ENCODE data around the gene KCTD13. TPM values are rescaled to one million over a fixed set of nuclear protein-coding genes. Genes with fewer than 3 reads are reported as not detected.

The KCTD13 gene, protein sequence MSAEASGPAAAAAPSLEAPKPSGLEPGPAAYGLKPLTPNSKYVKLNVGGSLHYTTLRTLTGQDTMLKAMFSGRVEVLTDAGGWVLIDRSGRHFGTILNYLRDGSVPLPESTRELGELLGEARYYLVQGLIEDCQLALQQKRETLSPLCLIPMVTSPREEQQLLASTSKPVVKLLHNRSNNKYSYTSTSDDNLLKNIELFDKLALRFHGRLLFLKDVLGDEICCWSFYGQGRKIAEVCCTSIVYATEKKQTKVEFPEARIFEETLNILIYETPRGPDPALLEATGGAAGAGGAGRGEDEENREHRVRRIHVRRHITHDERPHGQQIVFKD
- 10 to 100 TPM; 10.1 to 15.5 TPM for polyA plus RNA-seq

- peaks cover 4 to 5% of the 10 kb centered on the region in 2 donors for H3K36me3 ChIP-seq (ENCODE audit: control insufficient read depth in 2 of 2, insufficient read depth in 2 of 2, low read length in 1 of 2)
- peaks cover 0 to 6% of the 10 kb centered on the region in 2 donors for H3K4me1 ChIP-seq (ENCODE audit: control insufficient read depth in 2 of 2, insufficient read depth in 2 of 2, low read length in 1 of 2)
- H3K4me3 ChIP-seq (ENCODE audit: low read depth in 1 of 2, low read length in 2 of 2): peak within 1 kb of the TSS; percentile 98
- no peaks in the 10 kb centered on the region for H3K27me3 ChIP-seq (ENCODE audit: control insufficient read depth in 1 of 2, insufficient read depth in 2 of 2, low read length in 2 of 2)
- 0 to 1% methylated on average over 66 to 89 of the region's 89 CpGs for WGBS, 2 donors
- H3K9me3 ChIP-seq (ENCODE audit: control insufficient read depth in 2 of 2, insufficient read depth in 1 of 2, low read depth in 1 of 2, low read length in 1 of 2): no peaks in the 10 kb centered on the region
- peak within 1 kb of the TSS; percentile 84 to 87 for H3K27ac ChIP-seq (ENCODE audit: low read depth in 2 of 2, low read length in 1 of 2)
Observed at GRCh38 chr16:29925781-29926710, at the start of gene KCTD13. TSS of gene KCTD13 (minus strand) at chr16:29926226. CDS start at chr16:29926033, 193 bp downstream.

GRCh38 chr16:29975134-29975538 lies 49.1 kb upstream of the KCTD13 start:
- H3K36me3 ChIP-seq (ENCODE audit: control insufficient read depth in 2 of 2, insufficient read depth in 2 of 2, low read length in 1 of 2): peaks cover 17 to 21% of the 10 kb centered on the region in 2 donors
- no peaks in the 10 kb centered on the region for H3K27me3 ChIP-seq (ENCODE audit: control insufficient read depth in 1 of 2, insufficient read depth in 2 of 2, low read length in 2 of 2)
- WGBS, 2 donors: 52 to 55% methylated on average over 5 of the region's 5 CpGs
- H3K4me3 ChIP-seq (ENCODE audit: low read depth in 1 of 2, low read length in 2 of 2): peak overlapping the region; percentile 64 to 94
- peak overlapping the region in 1 of 2 donors; percentile 96 for H3K27ac ChIP-seq (ENCODE audit: low read depth in 2 of 2, low read length in 1 of 2)
- H3K4me1 ChIP-seq (ENCODE audit: control insufficient read depth in 2 of 2, insufficient read depth in 2 of 2, low read length in 1 of 2): peaks cover 10 to 16% of the 10 kb centered on the region in 2 donors
- no peaks in the 10 kb centered on the region for H3K9me3 ChIP-seq (ENCODE audit: control insufficient read depth in 2 of 2, insufficient read depth in 1 of 2, low read depth in 1 of 2, low read length in 1 of 2)

- peak overlapping the region; percentile 77 to 96 for H3K27ac ChIP-seq (ENCODE audit: low read depth in 2 of 2, low read length in 1 of 2)
- 2% methylated on average over 30 to 31 of the region's 31 CpGs for WGBS, 2 donors
- H3K36me3 ChIP-seq (ENCODE audit: control insufficient read depth in 2 of 2, insufficient read depth in 2 of 2, low read length in 1 of 2): peaks cover 14 to 19% of the 10 kb centered on the region in 2 donors
Observed at GRCh38 chr16:29974291-29975133, 48.5 kb upstream of the KCTD13 start.

DNA sequence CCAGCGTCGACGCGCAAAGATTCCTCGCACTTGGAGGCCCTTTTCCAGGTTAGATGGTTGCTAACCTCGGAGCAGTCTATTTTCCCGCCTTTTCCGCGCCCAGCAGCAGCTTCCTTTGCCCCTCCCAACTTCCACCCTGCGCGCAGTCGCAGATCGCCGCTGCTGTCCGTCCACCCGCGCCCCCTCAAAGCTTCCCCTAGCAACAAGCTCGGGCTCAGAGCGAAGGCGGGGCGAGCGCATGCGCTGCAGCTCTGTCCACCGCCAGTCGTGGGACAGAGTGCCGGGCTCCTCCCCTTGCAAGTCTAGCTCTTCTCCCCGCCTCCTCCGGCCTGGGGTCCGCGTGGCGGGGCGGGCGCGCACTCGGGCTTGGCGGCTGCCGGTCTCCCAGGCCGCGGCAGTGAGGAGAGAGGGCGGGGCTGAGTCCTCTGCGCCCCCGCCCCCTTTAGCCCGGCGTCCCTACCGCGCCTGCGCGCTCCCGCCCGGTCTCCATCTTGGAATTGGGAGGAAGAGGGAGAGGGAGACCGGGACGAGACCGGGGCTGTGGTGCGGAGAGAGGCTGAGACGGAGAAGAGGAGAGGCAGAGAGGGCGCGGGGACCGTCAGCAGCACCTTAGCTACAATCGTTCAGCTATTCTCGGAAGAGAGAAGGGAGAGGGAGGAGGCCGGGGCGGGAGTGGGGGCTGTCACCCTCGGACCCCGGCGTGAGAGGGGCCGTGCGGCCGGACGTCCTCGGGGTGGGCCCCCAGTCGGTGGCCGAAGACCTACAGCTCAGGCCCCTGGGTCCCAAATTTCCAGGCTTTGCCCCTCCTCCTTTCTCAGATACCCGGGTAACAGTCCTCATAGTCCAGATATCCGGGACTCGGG lies 47.6 kb upstream of the KCTD13 start, which contains the start of gene TAOK2:
Gene TAOK2 (plus strand): TSS at position 485 of the 863 bp plus-strand sequence. CDS start 3,905 bp downstream, outside the sequence.
- peak within 1 kb of the TSS; percentile 77 to 96 for H3K27ac ChIP-seq (ENCODE audit: low read depth in 2 of 2, low read length in 1 of 2)

More at GRCh38 chr16:29974291-29975133, 48.5 kb upstream of the KCTD13 start:
- Histone ChIP-seq H3K9me3 (ENCODE audit: control insufficient read depth in 2 of 2, insufficient read depth in 1 of 2, low read depth in 1 of 2, low read length in 1 of 2) (no peaks in the 10 kb centered on the region), H3K4me1 (ENCODE audit: control insufficient read depth in 2 of 2, insufficient read depth in 2 of 2, low read length in 1 of 2) (peaks cover 10 to 16% of the 10 kb centered on the region in 2 donors), H3K27me3 (ENCODE audit: control insufficient read depth in 1 of 2, insufficient read depth in 2 of 2, low read length in 2 of 2) (no peaks in the 10 kb centered on the region), H3K4me3 (ENCODE audit: low read depth in 1 of 2, low read length in 2 of 2) (peak overlapping the region; percentile 64 to 94)

DNA sequence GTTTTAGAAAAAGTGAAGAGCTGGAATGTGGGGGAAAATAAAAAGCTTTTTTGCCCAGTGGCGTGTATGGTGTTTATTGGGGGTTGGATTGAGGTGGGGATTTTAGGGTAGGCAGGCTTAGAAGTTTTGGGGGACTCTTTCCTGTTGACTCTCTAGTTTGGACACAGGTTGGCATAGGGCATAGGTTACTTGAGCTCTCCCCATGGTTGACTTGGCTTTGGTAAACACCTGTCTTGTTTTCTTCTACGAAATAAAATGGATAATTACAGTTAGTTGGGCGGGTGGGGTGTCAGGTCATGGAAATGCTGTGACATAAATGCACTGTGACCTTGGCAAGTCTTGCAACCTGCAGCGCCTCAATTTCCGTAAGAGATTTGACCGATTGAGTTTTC lies 47.0 kb upstream of the KCTD13 start:
- Histone ChIP-seq H3K9me3 (ENCODE audit: control insufficient read depth in 2 of 2, insufficient read depth in 1 of 2, low read depth in 1 of 2, low read length in 1 of 2) (no peaks in the 10 kb centered on the region), H3K27ac (ENCODE audit: low read depth in 2 of 2, low read length in 1 of 2) (peak overlapping the region in 1 of 2 donors; percentile 40), H3K36me3 (ENCODE audit: control insufficient read depth in 2 of 2, insufficient read depth in 2 of 2, low read length in 1 of 2) (peaks cover 5 to 8% of the 10 kb centered on the region in 2 donors), H3K4me3 (ENCODE audit: low read depth in 1 of 2, low read length in 2 of 2) (peak overlapping the region; percentile 64 to 94), H3K27me3 (ENCODE audit: control insufficient read depth in 1 of 2, insufficient read depth in 2 of 2, low read length in 2 of 2) (no peaks in the 10 kb centered on the region), H3K4me1 (ENCODE audit: control insufficient read depth in 2 of 2, insufficient read depth in 2 of 2, low read length in 1 of 2) (peaks cover 10 to 16% of the 10 kb centered on the region in 2 donors)
- WGBS, 2 donors: 61 to 76% methylated on average over 6 of the region's 6 CpGs

More for the DNA sequence above, 47.6 kb upstream of the KCTD13 start, which contains the start of gene TAOK2:
- Histone ChIP-seq H3K9me3 (ENCODE audit: control insufficient read depth in 2 of 2, insufficient read depth in 1 of 2, low read depth in 1 of 2, low read length in 1 of 2) (no peaks in the 10 kb centered on the region), H3K4me1 (ENCODE audit: control insufficient read depth in 2 of 2, insufficient read depth in 2 of 2, low read length in 1 of 2) (peaks cover 10 to 16% of the 10 kb centered on the region in 2 donors), H3K36me3 (ENCODE audit: control insufficient read depth in 2 of 2, insufficient read depth in 2 of 2, low read length in 1 of 2) (peaks cover 10 to 11% of the 10 kb centered on the region in 2 donors), H3K4me3 (ENCODE audit: low read depth in 1 of 2, low read length in 2 of 2) (peak within 1 kb of the TSS; percentile 64 to 94), H3K27me3 (ENCODE audit: control insufficient read depth in 1 of 2, insufficient read depth in 2 of 2, low read length in 2 of 2) (no peaks in the 10 kb centered on the region)
- WGBS, 2 donors: 4% methylated on average over 70 to 75 of the region's 75 CpGs

DNA sequence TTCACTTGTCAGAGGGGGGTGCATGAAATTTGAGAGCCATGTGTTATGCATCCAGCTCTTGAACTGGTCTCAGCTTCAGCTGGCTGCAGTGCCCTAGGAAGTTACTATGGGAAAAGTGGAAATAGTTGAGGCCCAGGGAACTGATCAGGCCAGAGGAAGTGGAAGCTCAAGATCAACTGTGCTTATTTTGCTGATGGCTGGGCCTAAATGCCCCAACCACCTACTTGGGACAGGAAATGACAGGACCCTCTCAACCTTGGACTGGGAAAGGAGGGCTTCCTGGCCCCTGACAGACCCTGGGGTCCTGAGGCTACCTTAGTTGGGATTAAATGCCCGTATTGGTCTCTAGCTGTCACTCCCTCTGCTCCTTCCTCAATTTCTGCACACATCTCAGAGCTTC lies 46.5 kb upstream of the KCTD13 start:
- Histone ChIP-seq H3K27ac (ENCODE audit: low read depth in 2 of 2, low read length in 1 of 2) (peak overlapping the region in 1 of 2 donors; percentile 31), H3K9me3 (ENCODE audit: control insufficient read depth in 2 of 2, insufficient read depth in 1 of 2, low read depth in 1 of 2, low read length in 1 of 2) (no peaks in the 10 kb centered on the region), H3K4me3 (ENCODE audit: low read depth in 1 of 2, low read length in 2 of 2) (no peak overlapping the region), H3K36me3 (ENCODE audit: control insufficient read depth in 2 of 2, insufficient read depth in 2 of 2, low read length in 1 of 2) (peaks cover 0 to 9% of the 10 kb centered on the region in 2 donors), H3K27me3 (ENCODE audit: control insufficient read depth in 1 of 2, insufficient read depth in 2 of 2, low read length in 2 of 2) (no peaks in the 10 kb centered on the region), H3K4me1 (ENCODE audit: control insufficient read depth in 2 of 2, insufficient read depth in 2 of 2, low read length in 1 of 2) (peaks cover 10 to 16% of the 10 kb centered on the region in 2 donors)
- WGBS, 2 donors: 91 to 100% methylated on average over 1 of the region's 1 CpG

DNA sequence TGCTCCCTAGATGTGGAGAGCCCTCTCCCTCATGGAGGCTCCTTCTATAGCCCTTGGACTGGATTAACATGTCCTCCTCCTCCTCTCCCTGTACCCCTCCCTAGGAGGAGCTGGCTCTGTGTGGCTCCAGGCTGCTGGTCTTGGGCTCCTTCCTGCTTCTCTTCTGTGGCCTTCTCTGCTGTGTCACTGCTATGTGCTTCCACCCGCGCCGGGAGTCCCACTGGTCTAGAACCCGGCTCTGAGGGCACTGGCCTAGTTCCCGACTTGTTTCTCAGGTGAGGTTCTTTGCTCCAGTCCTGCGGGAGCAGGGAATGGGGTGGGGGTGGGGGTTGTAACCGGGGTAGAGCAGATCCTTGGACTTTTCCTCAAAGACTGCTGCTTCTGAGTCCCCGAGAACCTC lies 45.3 kb upstream of the KCTD13 start:
- Histone ChIP-seq H3K9me3 (ENCODE audit: control insufficient read depth in 2 of 2, insufficient read depth in 1 of 2, low read depth in 1 of 2, low read length in 1 of 2) (no peaks in the 10 kb centered on the region), H3K27ac (ENCODE audit: low read depth in 2 of 2, low read length in 1 of 2) (no peak overlapping the region), H3K36me3 (ENCODE audit: control insufficient read depth in 2 of 2, insufficient read depth in 2 of 2, low read length in 1 of 2) (peaks cover 0 to 9% of the 10 kb centered on the region in 2 donors), H3K27me3 (ENCODE audit: control insufficient read depth in 1 of 2, insufficient read depth in 2 of 2, low read length in 2 of 2) (no peaks in the 10 kb centered on the region), H3K4me1 (ENCODE audit: control insufficient read depth in 2 of 2, insufficient read depth in 2 of 2, low read length in 1 of 2) (peaks cover 9 to 16% of the 10 kb centered on the region in 2 donors), H3K4me3 (ENCODE audit: low read depth in 1 of 2, low read length in 2 of 2) (no peak overlapping the region)
- 88 to 91% methylated on average over 8 of the region's 8 CpGs for WGBS, 2 donors

GRCh38 chr16:29968205-29968604 lies 42.2 kb upstream of the KCTD13 start:
- Histone ChIP-seq H3K36me3 (ENCODE audit: control insufficient read depth in 2 of 2, insufficient read depth in 2 of 2, low read length in 1 of 2) (peaks cover 0 to 9% of the 10 kb centered on the region in 2 donors), H3K9me3 (ENCODE audit: control insufficient read depth in 2 of 2, insufficient read depth in 1 of 2, low read depth in 1 of 2, low read length in 1 of 2) (no peaks in the 10 kb centered on the region)
- WGBS, 2 donors: 92 to 98% methylated on average over 4 of the region's 4 CpGs

More at GRCh38 chr16:29968205-29968604, 42.2 kb upstream of the KCTD13 start:
- no peak overlapping the region for H3K4me3 ChIP-seq (ENCODE audit: low read depth in 1 of 2, low read length in 2 of 2)
- H3K27ac ChIP-seq (ENCODE audit: low read depth in 2 of 2, low read length in 1 of 2): no peak overlapping the region
- H3K27me3 ChIP-seq (ENCODE audit: control insufficient read depth in 1 of 2, insufficient read depth in 2 of 2, low read length in 2 of 2): no peaks in the 10 kb centered on the region
- peaks cover 2% of the 10 kb centered on the region in 2 donors for H3K4me1 ChIP-seq (ENCODE audit: control insufficient read depth in 2 of 2, insufficient read depth in 2 of 2, low read length in 1 of 2)

All from esophagus (tissue), 2 donors.